ENCODE data around the gene ADARB2.

The ADARB2 gene

DNA sequence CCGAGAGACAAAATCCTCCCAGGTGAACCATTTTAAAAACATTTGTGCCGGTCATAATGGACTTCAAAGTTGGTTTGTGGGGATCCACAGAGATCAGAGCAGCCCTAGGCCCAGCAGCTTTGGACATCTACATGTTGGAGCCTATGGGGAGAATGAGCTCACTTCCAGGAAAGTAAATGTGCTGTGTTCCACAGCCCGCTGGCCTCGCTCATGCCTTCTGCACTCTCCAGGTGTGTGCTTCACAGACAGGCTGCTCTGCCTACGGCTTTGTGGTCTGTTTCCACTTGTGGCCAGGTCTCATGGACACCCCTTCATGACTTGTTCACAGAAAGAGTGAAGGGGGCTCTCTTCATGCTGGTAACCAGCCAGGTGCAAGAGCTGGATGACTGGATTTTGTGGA lies 141.6 kb downstream of the ADARB2 start:
- no peak for DNase-seq (ENCODE audit: low spot score)

GRCh38 chr10:1595242-1595600 lies 142.1 kb downstream of the ADARB2 start:
- DNase-seq (ENCODE audit: low spot score) = no peak

- DNase-seq (ENCODE audit: low spot score) = no peak
Observed at GRCh38 chr10:1594372-1595241, 142.7 kb downstream of the ADARB2 start.

DNA sequence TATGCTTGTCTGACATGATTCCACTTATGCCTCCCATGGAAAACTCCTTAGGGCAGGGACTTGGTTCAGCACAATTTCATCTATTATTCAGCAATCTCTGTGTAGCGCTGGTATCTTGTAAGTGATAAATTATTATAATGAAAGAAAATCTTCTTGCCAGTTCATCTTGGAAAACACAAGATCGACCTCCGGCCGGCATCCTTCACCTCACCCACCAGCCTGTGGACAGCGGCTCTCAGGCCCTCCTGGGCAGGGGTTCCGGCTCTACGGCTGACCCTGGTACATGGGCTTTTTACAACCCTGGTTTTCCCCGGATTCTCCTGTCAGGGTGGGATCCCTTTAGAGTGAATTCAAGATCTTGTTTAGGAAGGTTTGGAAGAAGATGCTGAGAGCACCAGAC lies 145.6 kb downstream of the ADARB2 start:
- DNase-seq (ENCODE audit: low spot score) = no peak

GRCh38 chr10:1591045-1591444 lies 146.3 kb downstream of the ADARB2 start:
- no peak for DNase-seq (ENCODE audit: low spot score)

GRCh38 chr10:1589257-1589656 lies 148.1 kb downstream of the ADARB2 start:
- no peak for DNase-seq (ENCODE audit: low spot score)

DNA sequence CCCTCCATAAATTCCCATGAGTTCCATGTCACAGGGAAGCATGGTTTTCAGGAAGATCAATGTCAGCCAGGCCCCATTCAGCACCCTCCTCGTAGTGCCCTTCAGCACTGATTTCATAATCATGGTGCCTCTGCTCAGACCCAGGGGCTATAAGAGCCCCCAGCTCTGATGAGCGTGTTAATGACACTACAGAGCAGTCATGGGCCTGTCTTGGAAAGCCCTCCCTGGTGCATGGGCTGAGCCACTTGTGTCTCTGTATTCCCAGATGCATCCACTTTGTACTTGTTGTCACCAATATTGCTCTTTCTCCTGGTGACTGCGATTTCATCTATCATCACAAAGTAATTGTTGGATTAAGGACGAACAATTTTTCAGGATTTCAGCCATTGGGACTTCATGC lies 154.6 kb downstream of the ADARB2 start:
- DNase-seq (ENCODE audit: low spot score) = no peak

- no peak for DNase-seq (ENCODE audit: low spot score)
Observed at GRCh38 chr10:1581189-1581588, 156.1 kb downstream of the ADARB2 start.

- no peak for DNase-seq (ENCODE audit: low spot score)
Observed at GRCh38 chr10:1579671-1580070, 157.7 kb downstream of the ADARB2 start.

DNA sequence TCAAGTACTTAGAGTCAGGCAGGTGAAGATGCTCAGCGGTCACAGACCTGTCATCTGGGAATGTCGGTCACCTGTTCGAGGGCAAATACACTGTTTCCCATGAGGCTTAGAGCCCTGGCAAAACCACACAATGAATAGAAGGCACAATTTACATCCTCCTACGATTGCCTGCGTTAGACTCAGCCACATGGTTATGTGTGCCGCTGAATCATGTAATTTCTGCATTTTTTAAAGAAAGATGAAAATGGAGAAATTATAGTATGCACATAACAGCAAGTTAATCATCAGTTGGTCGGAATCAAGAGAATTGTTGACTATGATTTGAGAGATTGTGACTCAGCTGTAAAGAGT lies 158.2 kb downstream of the ADARB2 start:
- DNase-seq (ENCODE audit: low spot score) = no peak

DNA sequence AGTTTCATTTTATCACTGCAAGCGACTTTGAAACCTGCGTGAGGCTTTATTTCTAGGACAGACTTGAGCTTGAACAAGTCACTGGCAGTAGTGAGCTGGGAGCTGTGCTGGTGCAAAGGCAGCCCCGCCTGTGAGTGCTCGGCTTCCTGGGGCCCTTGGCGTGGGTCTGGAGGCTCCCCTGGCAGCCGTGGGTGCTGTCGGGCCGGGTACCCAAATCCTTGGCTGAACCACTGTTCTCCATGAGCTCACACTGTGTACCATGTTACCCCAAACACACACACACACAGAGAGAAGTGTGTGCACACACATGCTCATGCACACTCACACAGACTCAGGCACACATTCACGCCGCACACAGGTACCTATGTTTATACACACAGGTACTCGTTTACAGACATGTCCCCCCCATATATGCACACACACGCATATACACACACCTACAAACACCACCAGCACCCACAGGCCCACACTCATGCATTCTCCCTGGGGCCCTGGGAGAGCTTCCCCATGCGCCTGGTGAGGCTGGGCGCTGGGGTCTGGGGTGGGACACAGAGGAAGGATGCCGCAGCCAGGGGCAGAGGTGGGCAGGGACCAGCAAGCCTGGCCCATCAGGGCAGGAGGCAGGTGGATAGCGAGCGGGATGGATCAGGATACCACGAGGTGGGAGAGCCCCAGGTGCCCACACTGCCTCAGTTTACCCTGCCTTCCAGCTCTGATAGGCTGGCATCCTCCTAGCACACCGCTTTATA lies 158.8 kb downstream of the ADARB2 start:
- DNase-seq (ENCODE audit: low spot score) = no peak

GRCh38 chr10:1577945-1578344 lies 159.4 kb downstream of the ADARB2 start:
- DNase-seq (ENCODE audit: low spot score) = no peak

- DNase-seq (ENCODE audit: low spot score) = no peak
Observed at GRCh38 chr10:1577373-1577770, 160.0 kb downstream of the ADARB2 start.

GRCh38 chr10:1576467-1577372 lies 160.6 kb downstream of the ADARB2 start:
- no peak for DNase-seq (ENCODE audit: low spot score)

DNA sequence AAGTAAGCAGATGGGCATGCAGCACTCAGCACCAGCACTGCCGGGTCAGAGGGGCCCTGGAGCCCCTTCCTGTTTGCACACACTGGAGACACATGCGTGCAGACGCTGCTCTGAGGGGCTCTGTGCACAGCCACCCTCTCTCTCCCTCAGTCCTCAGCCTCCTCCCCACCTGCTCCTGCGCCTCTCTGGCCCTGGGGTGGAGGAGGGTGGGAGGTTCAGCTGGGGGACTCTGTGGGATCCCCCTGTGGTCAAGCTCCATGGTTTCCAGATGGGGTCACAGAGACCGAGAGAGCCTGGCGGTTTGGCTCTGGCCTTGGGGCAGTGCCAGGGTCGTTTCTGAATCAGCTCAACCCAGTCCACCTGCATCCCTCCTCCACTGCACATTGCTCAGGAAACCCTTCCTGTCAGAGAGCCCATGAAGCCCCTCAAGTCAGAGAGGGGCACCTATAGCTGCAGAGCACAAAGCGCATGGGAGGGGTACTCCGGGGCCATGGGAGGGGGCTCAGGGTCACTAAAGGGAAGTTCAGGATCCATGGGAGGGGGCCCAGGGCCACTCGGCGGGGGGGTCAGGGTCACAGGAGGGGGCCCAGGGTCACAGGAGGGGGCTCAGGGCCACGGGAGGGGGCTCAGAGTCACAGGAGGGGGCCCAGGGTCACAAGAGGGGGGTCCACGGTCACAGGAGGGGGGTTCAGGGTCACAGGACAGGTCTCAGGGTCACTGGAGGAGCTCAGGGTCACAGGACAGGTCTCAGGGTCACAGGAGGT lies 161.7 kb downstream of the ADARB2 start:
- no peak for DNase-seq (ENCODE audit: low spot score)

DNA sequence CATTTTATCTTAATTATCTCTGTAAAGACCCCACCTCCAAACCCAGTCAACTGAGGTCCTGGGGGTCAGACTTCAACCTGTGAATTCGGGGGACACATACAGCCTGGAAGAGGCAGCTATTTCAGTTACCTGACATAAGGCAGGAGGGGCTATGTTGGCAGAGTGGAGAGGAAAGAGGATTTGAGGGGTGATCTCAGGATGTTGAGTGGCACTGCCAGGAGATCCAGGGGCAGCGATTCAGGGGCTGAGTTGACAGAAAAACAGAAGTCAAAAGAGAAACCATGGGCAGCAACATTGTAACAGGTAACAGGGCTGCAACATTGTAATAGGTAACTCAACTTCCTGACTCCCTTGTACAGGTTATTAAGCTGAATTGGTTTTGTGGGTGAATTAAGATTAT lies 162.6 kb downstream of the ADARB2 start:
- DNase-seq (ENCODE audit: low spot score) = no peak

GRCh38 chr10:1573981-1574380 lies 163.3 kb downstream of the ADARB2 start:
- DNase-seq (ENCODE audit: low spot score) = no peak

DNA sequence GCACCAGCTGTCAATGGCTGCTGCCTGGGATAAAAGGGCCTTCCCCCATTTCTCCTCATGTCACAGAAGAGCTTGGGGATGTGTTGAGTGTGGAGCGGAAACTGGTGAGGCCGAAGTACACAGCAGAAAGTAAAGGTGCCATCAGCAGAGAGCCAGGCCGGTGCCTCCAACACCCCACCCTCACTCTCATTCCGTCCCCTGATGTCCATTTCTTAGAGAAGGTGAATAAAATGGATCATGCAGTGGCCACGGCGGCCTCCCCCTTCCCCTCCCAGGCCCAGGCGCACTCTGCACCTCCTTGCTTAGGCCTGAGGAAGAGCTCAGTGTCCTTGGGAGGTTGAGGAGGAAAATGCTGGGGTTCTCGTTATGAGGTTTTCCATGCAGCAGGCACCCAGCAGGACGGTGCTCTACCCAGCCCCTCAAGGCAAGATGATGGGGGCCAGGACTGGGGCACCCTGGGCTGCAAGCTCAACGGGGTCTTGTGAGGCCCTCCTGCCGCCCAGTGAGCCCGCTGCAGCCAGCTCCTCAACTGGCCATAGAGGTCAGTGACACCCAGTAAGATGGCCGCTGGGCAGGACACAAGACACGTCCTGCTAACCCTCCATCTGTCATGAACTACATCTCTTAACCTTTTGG lies 163.9 kb downstream of the ADARB2 start:
- no peak for DNase-seq (ENCODE audit: low spot score)

- no peak for DNase-seq (ENCODE audit: low spot score)
Observed at GRCh38 chr10:1572519-1573333, 164.6 kb downstream of the ADARB2 start.

GRCh38 chr10:1571587-1572237 lies 165.6 kb downstream of the ADARB2 start:
- no peak for DNase-seq (ENCODE audit: low spot score)

Data from CD4-positive, alpha-beta T cell treated with Interleukin-15 for 4 hours (primary cell).